Neural cell (in vitro differentiated cells): ENCODE data around the gene KLF9. TPM values are rescaled to one million over a fixed set of nuclear protein-coding genes. Genes with fewer than 3 reads are reported as not detected.

Experiments used
- H2AFZ ChIP-seq: fragments of 200-600, 300-800 bp; sonication (generic), shearing (Covaris generic); 2 replicates; pipeline ENCODE4 v1.6.0; 2014; ENCODE audit warnings: low read depth, mild to moderate bottlenecking, antibody characterized with exemption, low read length, moderate library complexity
- H3F3A ChIP-seq: fragments of 200-600 bp; shearing (Covaris generic); 2 replicates; pipeline ENCODE4 v1.6.1; 2016; ENCODE audit warnings: mild to moderate bottlenecking, moderate library complexity, mixed read lengths, antibody characterized with exemption, low read length; ENCODE audit not compliant: insufficient read depth, poor library complexity, severe bottlenecking
- H3K27ac ChIP-seq: fragments of 200-600, 300-800 bp; sonication (generic), shearing (Covaris generic); 2 replicates; pipeline ENCODE4 v1.5.1; 2014; ENCODE audit warnings: mild to moderate bottlenecking, low read length, moderate library complexity
- H3K27me3 ChIP-seq: fragments of 300-800, 200-600 bp; sonication (generic), shearing (Covaris generic); 2 replicates; pipeline ENCODE4 v1.6.0; 2014; ENCODE audit warnings: mild to moderate bottlenecking, low read depth, low read length, moderate library complexity; ENCODE audit not compliant: insufficient read depth
- H3K36me3 ChIP-seq: fragments of 300-800, 200-600 bp; sonication (generic), shearing (Covaris generic); 2 replicates; pipeline ENCODE4 v1.5.1; 2014; ENCODE audit warnings: mild to moderate bottlenecking, antibody characterized with exemption, low read length, moderate library complexity; ENCODE audit not compliant: insufficient read depth
- H3K4me2 ChIP-seq: fragments of 300-800, 200-600 bp; sonication (generic), shearing (Covaris generic); 2 replicates; pipeline ENCODE4 v1.6.0; 2014; ENCODE audit warnings: mild to moderate bottlenecking, low read length
- H3K4me3 ChIP-seq: fragments of 300-800, 200-600 bp; sonication (generic), shearing (Covaris generic); 2 replicates; pipeline ENCODE4 v1.5.1; 2014; ENCODE audit warnings: mild to moderate bottlenecking, low read length, moderate library complexity
- H3K79me2 ChIP-seq: fragments of 200-600 bp; shearing (Covaris generic); replicated peaks from 2 replicates; pipeline ENCODE4 v1.6.0; 2014; ENCODE audit warnings: mild to moderate bottlenecking, low read length, moderate library complexity; ENCODE audit not compliant: insufficient read depth
- H3K9ac ChIP-seq: fragments of 300-800, 200-600 bp; sonication (generic), shearing (Covaris generic); 2 replicates; pipeline ENCODE4 v1.6.1; 2016; ENCODE audit warnings: mild to moderate bottlenecking, low read length, mixed read lengths
- H3K9me2 ChIP-seq: fragments of 200-600 bp; shearing (Covaris generic); 2 replicates; pipeline ENCODE4 v1.6.1; 2016; ENCODE audit warnings: mild to moderate bottlenecking, low read length, mixed read lengths; ENCODE audit not compliant: insufficient read depth
- H3K9me3 ChIP-seq: fragments of 200-600, 300-800 bp; sonication (generic), shearing (Covaris generic); 2 replicates; pipeline ENCODE4 v1.6.1; 2016; ENCODE audit warnings: mild to moderate bottlenecking, mixed run types, low read length, moderate library complexity, mixed read lengths
- H4K20me1 ChIP-seq: fragments of 200-600 bp; shearing (Covaris generic); 2 replicates; pipeline ENCODE4 v1.6.1; 2016; ENCODE audit warnings: mild to moderate bottlenecking, mixed run types; ENCODE audit not compliant: insufficient read depth
- CTCF ChIP-seq: fragments of 450-650 bp; IDR thresholded peaks from 2 replicates; pipeline ENCODE4 v1.5.1; 2014; ENCODE audit warnings: antibody characterized with exemption, mild to moderate bottlenecking, moderate library complexity; ENCODE audit not compliant: poor library complexity, severe bottlenecking
- EP300 ChIP-seq: fragments of 450-650 bp; conservative IDR thresholded peaks from 2 replicates; pipeline ENCODE4 v1.6.1; 2014; ENCODE audit warnings: antibody characterized with exemption, mild to moderate bottlenecking, moderate library complexity; ENCODE audit not compliant: poor library complexity, severe bottlenecking
- EZH2 ChIP-seq: fragments of 200-600, 300-800 bp; shearing (Covaris generic), sonication (generic); IDR thresholded peaks from 2 replicates; pipeline ENCODE4 v1.6.1; 2014; ENCODE audit warnings: antibody characterized with exemption, low read length, borderline replicate concordance, mild to moderate bottlenecking; ENCODE audit not compliant: insufficient read depth, poor library complexity, severe bottlenecking
- MXI1 ChIP-seq: fragments of 450-650 bp; conservative IDR thresholded peaks from 2 replicates; pipeline ENCODE4 v1.6.1; 2014; ENCODE audit warnings: antibody characterized with exemption, mild to moderate bottlenecking; ENCODE audit not compliant: poor library complexity, severe bottlenecking
- POLR2AphosphoS5 ChIP-seq: IDR thresholded peaks from 2 replicates; pipeline ENCODE4 v1.6.1; 2012
- RAD21 ChIP-seq: fragments of 450-650 bp; conservative IDR thresholded peaks from 2 replicates; pipeline ENCODE4 v1.6.1; 2014; ENCODE audit warnings: antibody characterized with exemption, mild to moderate bottlenecking, moderate library complexity
- REST ChIP-seq: IDR thresholded peaks from 2 replicates; pipeline ENCODE4 v1.6.1; 2012; ENCODE audit warnings: borderline replicate concordance
- SMC3 ChIP-seq: fragments of 450-650 bp; conservative IDR thresholded peaks from 2 replicates; pipeline ENCODE4 v1.6.1; 2014; ENCODE audit warnings: antibody characterized with exemption, mild to moderate bottlenecking, moderate library complexity; ENCODE audit not compliant: poor library complexity
- TAF1 ChIP-seq: IDR thresholded peaks from 2 replicates; pipeline ENCODE4 v1.6.1; 2012; ENCODE audit warnings: low read depth
- polyA plus RNA-seq: library from polyadenylated mRNA; depleted of rRNA; stranded (reverse); fragments of >200 nt; gene quantifications from 2 replicates; pipeline ENCODE4 v1.2.3, GENCODE V29; 2014

Gene KLF9
- polyA plus RNA-seq, 1 donor from 2014 or later: 0.11 TPM

- H3K36me3 ChIP-seq: no peaks in the 10 kb centered on the region
- H3F3A ChIP-seq: no peaks in the 10 kb centered on the region
- TF ChIP-seq CTCF (no peak), REST (no peak), TAF1 (no peak), RAD21 (no peak)
- H3K9me2 ChIP-seq: no peaks in the 10 kb centered on the region
- no peak overlapping the region for H2AFZ ChIP-seq
- no peak overlapping the region for H3K27ac ChIP-seq
- no peaks in the 10 kb centered on the region for H3K9me3 ChIP-seq
- H3K4me3 ChIP-seq: no peak overlapping the region
- no peaks in the 10 kb centered on the region for H3K27me3 ChIP-seq
- H3K4me2 ChIP-seq: no peak overlapping the region
- no peak overlapping the region for H3K9ac ChIP-seq
- H3K79me2 ChIP-seq: no peaks in the 10 kb centered on the region
- H4K20me1 ChIP-seq: no peaks in the 10 kb centered on the region
Observed at GRCh38 chr9:70398145-70398556, 16.3 kb downstream of the KLF9 start.

GRCh38 chr9:70395652-70396051 lies 18.8 kb downstream of the KLF9 start:
- Histone ChIP-seq H3K4me2 (no peak overlapping the region), H3K27ac (no peak overlapping the region), H3K9me2 (no peaks in the 10 kb centered on the region), H3F3A (no peaks in the 10 kb centered on the region), H3K9me3 (no peaks in the 10 kb centered on the region), H3K79me2 (no peaks in the 10 kb centered on the region), H3K27me3 (no peaks in the 10 kb centered on the region), H3K9ac (no peak overlapping the region), H3K4me3 (no peak overlapping the region), H2AFZ (no peak overlapping the region), H4K20me1 (no peaks in the 10 kb centered on the region), H3K36me3 (no peaks in the 10 kb centered on the region)
- no peak for TF ChIP-seq REST
- no peak for TF ChIP-seq TAF1
- no peak for TF ChIP-seq SMC3
- no peak for TF ChIP-seq POLR2AphosphoS5
- no peak for TF ChIP-seq EZH2
- TF ChIP-seq CTCF: no peak
- TF ChIP-seq RAD21: no peak
- TF ChIP-seq EP300: no peak
- TF ChIP-seq MXI1: no peak
